KMS-11 (cell line): ENCODE measurements around the gene MTA1.

Experiments
- H2AFZ ChIP-seq: fragments of 200-600 bp; sonication (generic); 2 replicates; pipeline ENCODE4 v1.6.1; 2016; ENCODE audit warnings: antibody characterized with exemption, mixed run types, low read depth
- H3K27ac ChIP-seq: fragments of 200-600 bp; sonication (generic); 2 replicates; pipeline ENCODE4 v1.6.1; 2016; ENCODE audit warnings: mild to moderate bottlenecking, mixed run types
- H3K27me3 ChIP-seq: fragments of 200-600 bp; sonication (generic); 2 replicates; pipeline ENCODE4 v1.6.1; 2017; ENCODE audit warnings: mild to moderate bottlenecking, low read depth, mixed run types, moderate library complexity; ENCODE audit not compliant: insufficient read depth
- H3K36me3 ChIP-seq: fragments of 200-600 bp; sonication (generic); 2 replicates; pipeline ENCODE4 v1.6.1; 2017; ENCODE audit warnings: mild to moderate bottlenecking, mixed run types; ENCODE audit not compliant: insufficient read depth
- H3K4me1 ChIP-seq: fragments of 200-600 bp; sonication (generic); 2 replicates; pipeline ENCODE4 v1.6.1; 2016; ENCODE audit warnings: mild to moderate bottlenecking, low read depth, mixed run types; ENCODE audit not compliant: poor library complexity, severe bottlenecking
- H3K4me2 ChIP-seq: fragments of 200-600 bp; sonication (generic); 2 replicates; pipeline ENCODE4 v1.7.0; 2016; ENCODE audit warnings: mild to moderate bottlenecking, mixed run types
- H3K4me3 ChIP-seq: fragments of 200-600 bp; sonication (generic); IDR thresholded peaks from 2 replicates; pipeline ENCODE4 v1.6.1; 2017; ENCODE audit warnings: low read depth, low read length, mixed read lengths; ENCODE audit not compliant: insufficient read depth
- H3K79me2 ChIP-seq: fragments of 200-600 bp; sonication (generic); 2 replicates; pipeline ENCODE4 v1.6.1; 2016; ENCODE audit warnings: low read depth, mixed run types; ENCODE audit not compliant: insufficient read depth
- H3K9ac ChIP-seq: fragments of 200-600 bp; sonication (generic); 2 replicates; pipeline ENCODE4 v1.6.1; 2016; ENCODE audit warnings: mild to moderate bottlenecking, mixed run types
- H4K20me1 ChIP-seq: fragments of 200-600 bp; sonication (generic); 2 replicates; pipeline ENCODE4 v1.6.1; 2016; ENCODE audit warnings: mild to moderate bottlenecking, mixed run types; ENCODE audit not compliant: insufficient read depth
- CTCF ChIP-seq: fragments of 200-600 bp; sonication (generic); conservative IDR thresholded peaks from 2 replicates; pipeline ENCODE4 v1.6.1; 2017; ENCODE audit warnings: low read depth, mild to moderate bottlenecking, antibody characterized with exemption, low read length, moderate library complexity, mixed read lengths

MTA1 gene

DNA sequence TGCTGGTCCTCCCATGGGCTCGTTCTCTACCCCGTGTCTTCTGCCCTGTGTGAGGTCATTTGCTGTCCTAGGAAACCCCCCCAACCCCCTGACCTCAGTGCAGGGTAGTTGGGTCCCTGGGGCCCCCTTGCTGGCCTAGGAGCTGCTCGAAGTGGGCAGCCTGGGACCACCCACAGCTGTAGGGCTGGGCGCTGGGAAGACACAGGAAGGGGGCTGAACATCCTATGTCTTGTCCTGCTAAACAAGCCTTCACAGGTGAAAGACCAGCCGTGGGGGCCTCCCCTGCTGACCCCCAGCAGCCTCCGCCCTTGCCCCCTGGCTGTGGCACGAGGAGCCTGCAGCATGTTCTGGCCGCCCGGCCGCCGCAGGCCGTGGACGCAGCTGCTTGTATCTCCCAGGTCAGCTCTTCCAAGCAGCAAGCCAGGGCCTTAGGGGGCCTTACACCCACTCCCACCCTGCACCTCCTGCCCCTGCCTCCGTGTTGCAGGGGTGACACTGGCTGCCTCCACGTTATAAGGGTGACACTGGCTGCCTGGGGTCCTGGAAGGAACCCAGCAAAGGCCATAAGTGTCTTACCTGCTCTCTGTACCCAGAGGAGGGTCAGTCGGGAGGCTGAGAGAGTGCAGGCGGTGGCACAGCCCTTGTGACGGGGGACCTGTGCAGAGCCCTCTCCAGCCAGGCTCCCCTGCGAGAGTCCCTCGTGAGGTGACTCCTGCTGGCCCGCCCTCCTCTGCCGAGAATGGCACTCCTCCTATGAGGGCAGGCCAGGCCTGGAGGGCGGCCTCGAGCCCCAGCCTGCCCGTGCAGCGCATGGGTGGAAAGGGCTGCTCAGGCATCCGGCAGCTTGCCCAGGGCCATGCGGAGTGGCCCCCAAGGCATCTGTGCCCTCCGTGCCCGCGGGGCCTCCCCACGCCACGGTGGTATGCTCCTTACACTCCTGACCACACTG lies 32.8 kb upstream of the MTA1 start:
- H3K4me1 ChIP-seq = no peaks in the 10 kb centered on the region
- no peak overlapping the region for H3K4me2 ChIP-seq
- no peaks in the 10 kb centered on the region for H4K20me1 ChIP-seq
- no peaks in the 10 kb centered on the region for H3K36me3 ChIP-seq
- H3K9ac ChIP-seq = no peak overlapping the region
- TF ChIP-seq CTCF = no peak
- H3K4me3 ChIP-seq = no peak overlapping the region
- no peaks in the 10 kb centered on the region for H3K79me2 ChIP-seq
- no peak overlapping the region for H2AFZ ChIP-seq
- no peaks in the 10 kb centered on the region for H3K27me3 ChIP-seq
- no peak overlapping the region for H3K27ac ChIP-seq

DNA sequence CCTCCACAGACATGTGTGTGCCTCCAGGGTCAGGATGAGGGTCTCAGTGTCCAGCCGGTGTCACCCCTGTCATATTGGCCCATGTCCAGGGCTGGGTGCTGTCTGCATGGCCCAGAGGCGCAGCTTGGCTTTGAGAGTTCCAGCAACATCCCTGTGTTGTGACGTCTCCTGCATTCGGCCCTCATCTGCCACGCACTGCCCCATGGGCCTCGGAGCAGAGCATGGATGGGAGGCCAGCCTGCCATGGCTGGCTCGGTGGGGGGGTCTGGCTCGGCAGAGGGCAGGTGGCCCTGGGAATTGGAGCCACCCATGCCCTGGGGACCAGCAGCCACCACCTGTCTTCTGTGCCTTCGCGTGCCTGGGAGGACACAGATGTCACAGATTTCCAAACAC lies 32.1 kb upstream of the MTA1 start:
- Histone ChIP-seq H3K4me1 (no peaks in the 10 kb centered on the region), H3K4me2 (no peak overlapping the region), H3K4me3 (no peak overlapping the region), H2AFZ (no peak overlapping the region), H3K27me3 (no peaks in the 10 kb centered on the region), H3K9ac (no peak overlapping the region), H4K20me1 (no peaks in the 10 kb centered on the region), H3K27ac (no peak overlapping the region), H3K36me3 (no peaks in the 10 kb centered on the region), H3K79me2 (no peaks in the 10 kb centered on the region)
- no peak for TF ChIP-seq CTCF

GRCh38 chr14:105388110-105388951 lies 31.3 kb upstream of the MTA1 start:
- Histone ChIP-seq H3K27me3 (no peaks in the 10 kb centered on the region), H4K20me1 (no peaks in the 10 kb centered on the region), H3K4me1 (no peaks in the 10 kb centered on the region), H3K4me2 (no peak overlapping the region), H2AFZ (no peak overlapping the region), H3K36me3 (no peaks in the 10 kb centered on the region), H3K27ac (no peak overlapping the region), H3K4me3 (no peak overlapping the region), H3K9ac (no peak overlapping the region), H3K79me2 (no peaks in the 10 kb centered on the region)
- TF ChIP-seq CTCF = no peak

GRCh38 chr14:105388976-105389375 lies 30.7 kb upstream of the MTA1 start:
- Histone ChIP-seq H3K4me3 (no peak overlapping the region), H3K36me3 (no peaks in the 10 kb centered on the region), H3K4me2 (no peak overlapping the region), H4K20me1 (no peaks in the 10 kb centered on the region), H3K9ac (no peak overlapping the region), H3K79me2 (no peaks in the 10 kb centered on the region), H3K27me3 (no peaks in the 10 kb centered on the region), H3K27ac (no peak overlapping the region), H2AFZ (no peak overlapping the region), H3K4me1 (no peaks in the 10 kb centered on the region)
- TF ChIP-seq CTCF = no peak
